GM18498 (cell line): ENCODE measurements around the gene ZBTB20.
"Not testable (repeated sequence)": the region's sequence is repeated elsewhere in the genome, so short reads cannot be mapped to it uniquely, and the experiment has no call there.

Experiments used
- ATAC-seq: cut with Tn5 transposase; IDR thresholded peaks from one replicate; pipeline ENCODE4 v1.9.1; 2021; ENCODE audit warnings: mild to moderate bottlenecking, moderate library complexity; ENCODE audit not compliant: unreplicated experiment

Gene ZBTB20

DNA sequence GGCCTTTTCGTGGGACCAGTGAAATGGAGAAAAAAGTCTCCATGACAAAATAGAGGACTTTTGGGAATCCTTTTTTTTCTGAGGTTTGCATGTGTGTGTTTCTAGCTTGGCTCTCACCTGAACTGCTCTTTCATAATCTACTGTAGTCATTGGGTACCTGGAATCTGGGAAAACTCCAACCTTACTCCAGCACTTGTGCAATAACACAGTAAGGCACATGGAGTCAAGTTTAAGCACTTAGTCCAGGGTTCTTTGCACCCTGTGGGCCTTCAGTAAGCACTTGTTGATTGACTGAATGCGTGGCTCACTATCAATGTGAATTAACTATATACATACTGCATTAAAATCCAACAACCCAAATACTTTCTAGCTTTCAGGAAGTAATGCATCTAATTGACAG, 299.5 kb downstream of the ZBTB20 start:
- ATAC-seq, result no peak

DNA sequence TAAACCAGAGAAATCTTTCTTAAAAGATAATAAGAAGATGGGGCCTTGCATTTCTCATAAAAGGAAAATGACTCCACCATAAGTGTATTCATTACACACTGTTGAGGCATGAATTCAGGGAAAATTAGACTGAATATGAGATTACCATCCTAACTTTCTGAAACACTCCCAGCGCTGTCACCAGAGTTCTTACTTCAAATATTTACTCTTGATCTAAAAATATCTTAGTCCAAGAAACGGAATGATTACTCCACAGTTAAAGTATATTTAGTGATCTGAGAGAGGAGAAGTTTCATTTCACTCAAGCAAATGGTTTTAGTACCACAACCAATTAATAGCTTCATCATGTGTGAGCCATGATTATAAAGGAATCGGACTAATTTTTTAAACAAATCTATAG, 300.3 kb downstream of the ZBTB20 start:
- ATAC-seq, result no peak

GRCh38 chr3:114846252-114846651, 300.8 kb downstream of the ZBTB20 start:
- ATAC-seq, result no peak

- no peak for ATAC-seq
Measured at GRCh38 chr3:114841515-114841914, 305.6 kb downstream of the ZBTB20 start.

- ATAC-seq, result no peak
Measured at GRCh38 chr3:114839476-114839875, 307.6 kb downstream of the ZBTB20 start.

DNA sequence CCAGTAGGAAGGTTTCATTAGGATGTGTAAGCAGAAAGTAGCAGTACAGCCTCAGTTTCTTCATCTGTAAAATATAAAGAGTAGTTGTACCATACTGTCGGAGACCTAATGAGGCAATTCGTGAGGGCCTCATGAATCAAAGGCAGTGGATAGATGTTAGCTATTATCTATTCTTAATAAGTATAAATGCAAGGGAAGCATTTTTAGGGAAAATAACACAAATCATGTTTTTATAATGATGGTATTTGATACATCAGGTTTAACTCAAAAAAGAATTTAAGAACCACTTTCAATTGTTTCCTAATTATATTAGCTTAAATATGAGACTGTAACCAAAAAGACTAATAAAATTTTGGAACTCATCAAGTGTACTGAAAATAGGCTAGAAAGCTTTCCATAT, 309.1 kb downstream of the ZBTB20 start:
- no peak for ATAC-seq

DNA sequence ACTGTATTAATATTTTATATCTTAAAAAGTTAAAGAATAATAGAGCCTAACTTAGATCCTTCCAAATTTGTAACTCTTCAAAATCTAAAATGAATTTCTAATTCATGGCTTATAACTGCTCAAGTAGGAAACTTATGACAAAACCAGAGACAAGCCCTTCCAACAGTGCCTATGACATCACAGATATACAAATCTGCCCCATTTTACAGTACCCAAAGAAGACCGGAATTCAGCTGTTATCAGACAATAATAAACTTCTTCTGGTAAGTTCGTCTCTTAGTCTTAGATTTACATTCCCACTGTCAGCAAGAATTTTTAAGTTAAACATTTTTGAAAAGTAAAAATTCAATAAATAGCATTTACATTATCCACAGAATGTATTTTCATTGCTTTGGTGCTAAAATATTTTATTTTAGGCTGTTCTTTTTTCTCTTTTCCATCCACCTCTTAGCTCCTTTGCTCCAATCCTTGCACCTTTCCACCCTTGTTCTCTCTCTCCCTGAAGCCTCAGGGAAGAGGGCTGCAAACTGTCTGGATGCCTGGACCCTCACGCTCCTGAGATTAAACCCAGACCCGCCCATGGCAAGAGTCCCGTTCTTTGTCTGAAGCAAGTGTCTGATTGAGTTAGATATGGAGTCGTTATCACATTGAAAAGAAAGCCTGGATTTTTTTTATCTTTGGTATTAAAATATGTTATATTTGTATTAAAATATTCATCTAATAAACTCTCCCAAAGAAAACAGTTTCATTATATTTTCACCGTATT, 312.7 kb downstream of the ZBTB20 start:
- ATAC-seq, result no peak

DNA sequence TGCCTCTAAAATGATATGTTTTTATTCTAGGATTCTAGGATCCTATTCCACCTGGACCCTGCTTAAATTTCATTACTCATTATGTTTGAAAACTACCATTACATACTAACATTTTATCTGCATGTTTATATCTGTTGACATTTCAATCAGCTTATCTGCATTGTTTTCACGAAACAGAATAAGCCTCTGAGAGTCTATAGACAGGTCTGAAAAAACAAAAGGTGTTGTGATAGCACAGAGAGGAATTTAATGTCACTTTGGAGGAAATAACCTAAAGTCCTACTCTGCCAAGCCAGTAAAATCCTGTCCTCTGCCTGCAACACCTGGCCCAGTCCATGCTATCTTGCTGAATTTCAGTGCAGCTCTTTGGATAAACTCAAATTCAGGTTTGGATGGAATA, 315.2 kb downstream of the ZBTB20 start:
- no peak for ATAC-seq

DNA sequence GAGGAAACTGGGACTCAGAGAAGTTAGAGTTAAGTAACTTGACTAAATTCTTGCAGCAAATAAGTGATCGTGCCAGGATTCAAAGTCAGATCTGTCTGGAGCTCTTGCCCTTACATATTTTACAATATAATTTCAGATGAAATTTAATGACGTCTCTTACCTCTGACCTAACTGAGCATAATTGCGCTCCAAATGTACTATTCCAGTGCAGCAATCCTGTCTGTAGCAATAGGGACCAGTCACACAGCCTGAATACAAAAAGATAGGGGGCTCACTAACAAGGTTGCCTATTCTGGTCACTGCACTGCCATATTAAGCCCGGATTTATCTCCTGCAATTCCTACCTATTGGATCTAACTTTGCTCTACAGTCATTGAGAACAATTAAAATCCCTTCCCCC, 316.4 kb downstream of the ZBTB20 start:
- no peak for ATAC-seq

GRCh38 chr3:114829783-114830182, 317.3 kb downstream of the ZBTB20 start:
- ATAC-seq, result no peak

DNA sequence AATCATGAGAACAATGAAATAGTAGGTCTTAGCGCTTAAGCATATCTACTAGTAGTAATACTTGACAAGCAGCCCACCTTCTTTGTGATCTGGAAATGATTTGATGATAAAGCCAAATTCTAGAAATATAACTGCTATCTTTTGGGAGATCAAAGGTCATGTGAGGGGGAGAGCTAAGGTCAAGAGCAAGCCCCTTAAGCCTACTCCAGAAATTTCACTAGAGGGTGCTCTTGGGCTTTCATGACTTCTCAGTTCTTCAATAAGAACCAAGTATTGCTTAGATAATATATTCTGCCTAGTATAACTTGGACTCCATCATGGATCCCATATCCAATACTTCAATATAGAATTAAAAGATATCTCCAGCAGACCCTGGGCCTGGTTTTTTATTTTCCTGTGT, 319.6 kb downstream of the ZBTB20 start:
- ATAC-seq, result peak; percentile 78

GRCh38 chr3:114824014-114824413, 323.1 kb downstream of the ZBTB20 start:
- ATAC-seq, result no peak

DNA sequence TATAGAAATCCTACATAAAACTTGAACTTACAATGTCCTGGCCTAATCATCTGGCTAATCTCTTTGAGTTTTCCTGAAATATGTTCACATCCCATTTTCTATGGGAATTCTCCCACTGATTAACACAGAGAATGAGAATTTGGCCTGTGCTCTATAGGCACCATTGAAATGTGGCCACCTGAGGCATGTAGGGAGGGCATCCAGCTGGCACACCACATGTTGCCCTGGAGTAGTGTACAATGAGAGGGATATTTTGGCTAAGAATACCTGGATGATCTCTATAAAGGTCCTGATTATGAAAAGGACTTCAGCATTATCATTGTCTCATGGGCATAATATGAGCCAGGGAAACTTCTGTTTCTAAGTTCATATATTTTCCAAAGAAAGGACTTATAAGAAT, 324.0 kb downstream of the ZBTB20 start:
- no peak for ATAC-seq

GRCh38 chr3:114816052-114816451, 331.0 kb downstream of the ZBTB20 start:
- no peak for ATAC-seq

DNA sequence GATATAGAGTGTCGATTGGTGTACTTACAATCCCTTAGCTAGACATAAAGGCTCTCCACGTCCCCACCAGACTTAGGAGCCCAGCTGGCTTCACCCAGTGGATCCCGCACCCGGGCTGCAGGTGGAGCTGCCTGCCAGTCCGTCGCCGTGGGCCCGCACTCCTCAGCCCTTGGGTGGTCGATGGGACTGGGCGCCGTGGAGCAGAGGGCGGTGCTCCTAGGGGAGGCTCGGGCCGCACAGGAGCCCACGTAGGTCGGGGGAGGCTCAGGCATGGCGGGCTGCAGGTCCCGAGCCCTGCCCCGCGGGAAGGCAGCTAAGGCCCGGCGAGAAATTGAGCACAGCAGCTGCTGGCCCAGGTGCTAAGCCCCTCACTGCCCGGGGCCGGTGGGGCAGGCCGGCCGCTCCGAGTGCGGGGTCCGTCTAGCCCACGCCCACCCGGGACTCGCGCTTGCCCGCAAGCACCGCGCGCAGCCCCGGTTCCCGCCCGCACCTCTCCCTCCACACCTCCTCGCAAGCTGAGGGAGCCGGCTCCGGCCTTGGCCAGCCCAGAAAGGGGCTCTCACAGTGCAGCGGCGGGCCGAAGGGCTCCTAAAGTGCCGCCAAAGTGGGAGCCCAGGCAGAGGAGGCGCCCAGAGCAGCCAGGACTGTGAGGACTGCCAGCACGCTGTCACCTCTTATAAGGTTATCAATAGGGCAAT, 334.4 kb downstream of the ZBTB20 start:
- ATAC-seq, result not testable (repeated sequence)

GRCh38 chr3:114809668-114810413, 337.2 kb downstream of the ZBTB20 start:
- ATAC-seq, result peak; percentile 99

- peak; percentile 52 for ATAC-seq
Measured at GRCh38 chr3:114804099-114804498, 343.0 kb downstream of the ZBTB20 start.

- ATAC-seq, result no peak
Measured at GRCh38 chr3:114803042-114803695, 343.9 kb downstream of the ZBTB20 start.

DNA sequence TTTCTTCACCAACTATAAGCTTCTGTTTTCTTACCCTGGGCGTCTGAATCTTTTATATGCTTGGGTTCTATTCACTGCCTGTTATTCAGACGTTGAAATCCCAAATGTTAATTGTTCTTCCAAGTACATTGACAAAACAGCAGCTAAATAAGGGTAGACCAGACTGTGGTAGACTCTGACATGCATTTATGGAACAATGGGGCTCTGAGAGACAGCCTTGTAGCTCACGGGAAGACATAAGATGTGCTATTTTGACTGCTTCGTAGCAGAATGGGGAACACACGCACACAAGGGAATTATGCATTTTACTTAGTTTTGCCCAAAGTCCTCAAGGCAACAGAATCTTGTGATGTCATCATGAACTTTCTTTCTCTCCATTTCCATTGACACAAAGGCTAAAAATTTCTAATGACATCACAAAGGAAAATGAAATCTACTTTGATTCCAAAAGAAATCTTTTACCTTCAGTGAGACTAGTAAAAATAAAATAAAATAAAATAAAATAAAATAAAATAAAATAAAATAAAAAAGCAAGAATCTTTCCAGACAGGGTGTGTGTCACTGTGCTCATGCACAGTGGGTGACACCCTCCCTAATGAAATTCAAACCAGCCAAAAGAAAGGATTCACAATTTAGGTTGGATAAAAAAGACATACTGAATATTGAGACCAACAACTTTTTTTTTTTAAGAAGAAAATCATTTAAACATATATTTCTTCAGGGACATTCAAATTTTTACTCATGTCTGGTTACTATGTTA, 346.6 kb downstream of the ZBTB20 start:
- no peak for ATAC-seq

- no peak for ATAC-seq
Measured at GRCh38 chr3:114799816-114800215, 347.3 kb downstream of the ZBTB20 start.

DNA sequence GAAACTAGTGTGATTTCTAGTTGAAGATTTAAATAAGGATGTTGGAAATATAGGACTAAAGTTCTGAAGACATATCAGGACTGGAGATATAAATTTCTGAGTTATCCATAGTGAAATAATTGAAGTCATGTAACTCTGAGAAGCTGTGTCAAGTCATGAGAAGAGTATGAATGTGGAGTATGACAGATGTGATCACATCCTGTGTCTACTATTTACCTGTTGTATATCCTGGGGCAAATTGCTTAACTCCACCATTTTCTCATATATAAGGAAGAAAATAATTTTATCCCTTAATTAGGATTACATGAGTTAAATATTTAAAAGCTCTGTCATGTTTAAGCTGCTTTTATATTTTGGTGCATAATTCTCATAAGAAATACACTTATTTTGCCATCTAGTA, 350.3 kb downstream of the ZBTB20 start:
- no peak for ATAC-seq
